ENCODE measurements around the gene TCF7L2.

TCF7L2 gene

DNA sequence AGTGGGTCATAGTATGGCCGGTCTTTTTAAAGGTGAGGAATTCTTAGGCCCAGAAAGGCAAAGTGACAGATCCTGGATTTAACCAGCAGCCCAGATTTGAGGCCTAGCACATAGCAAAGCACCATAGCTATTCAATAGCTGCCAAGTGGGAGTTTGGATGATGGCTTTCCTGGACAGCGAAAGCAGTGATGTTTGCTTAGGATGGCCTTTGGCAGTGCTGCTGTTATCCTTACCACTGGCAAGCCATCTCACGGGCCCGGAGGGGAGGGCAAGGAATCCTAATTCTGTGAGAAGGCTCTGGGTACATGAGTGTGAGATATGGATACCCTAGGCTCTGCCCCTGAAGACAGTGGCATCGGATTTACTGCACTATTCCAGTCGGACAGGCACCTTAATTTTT lies 50.4 kb downstream of the TCF7L2 start:
- DNase-seq (ENCODE audit: low read depth), result no peak

- DNase-seq (ENCODE audit: low read depth), result no peak
Measured at GRCh38 chr10:113000876-113001598, 51.0 kb downstream of the TCF7L2 start.

DNA sequence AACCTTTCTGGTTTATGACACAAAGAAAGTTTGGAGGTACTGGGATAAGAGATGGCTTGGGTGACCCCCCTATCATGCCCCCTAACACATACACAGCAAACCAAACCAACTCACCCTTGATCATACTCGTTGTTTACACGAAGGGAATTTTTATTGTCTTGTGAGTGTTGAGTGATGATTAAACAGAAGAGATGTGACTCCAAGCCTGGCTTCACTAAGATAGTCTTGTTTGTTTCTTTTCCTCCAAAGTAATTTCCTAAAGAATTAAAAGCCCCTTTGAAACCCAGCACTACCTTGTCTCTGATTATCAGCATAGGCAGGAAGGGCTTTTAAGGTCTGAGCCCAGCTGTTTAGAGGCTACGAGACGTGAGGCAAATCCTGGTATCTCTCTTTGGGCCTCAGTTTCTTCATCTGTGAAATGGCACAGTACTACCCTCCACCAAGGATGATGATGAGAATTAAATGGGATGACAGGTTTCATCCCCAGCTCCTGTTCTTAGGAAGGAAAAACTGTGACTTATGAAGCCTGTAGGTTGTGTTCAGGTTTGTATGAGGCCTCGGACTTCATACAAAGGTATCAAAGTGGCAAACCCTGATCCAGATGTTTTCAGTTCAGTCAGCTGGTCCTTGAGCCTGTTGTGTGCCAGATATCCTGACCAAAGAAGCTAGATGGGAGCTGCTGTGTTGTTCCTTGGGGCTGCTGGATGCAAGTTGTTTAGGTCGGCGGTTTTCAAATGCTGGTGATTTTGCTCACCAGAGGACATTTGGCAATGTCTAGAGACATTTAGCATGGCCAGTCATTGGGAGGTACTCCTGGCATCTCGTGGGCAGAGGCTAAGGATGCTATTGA lies 51.8 kb downstream of the TCF7L2 start:
- DNase-seq (ENCODE audit: low read depth), result no peak

DNA sequence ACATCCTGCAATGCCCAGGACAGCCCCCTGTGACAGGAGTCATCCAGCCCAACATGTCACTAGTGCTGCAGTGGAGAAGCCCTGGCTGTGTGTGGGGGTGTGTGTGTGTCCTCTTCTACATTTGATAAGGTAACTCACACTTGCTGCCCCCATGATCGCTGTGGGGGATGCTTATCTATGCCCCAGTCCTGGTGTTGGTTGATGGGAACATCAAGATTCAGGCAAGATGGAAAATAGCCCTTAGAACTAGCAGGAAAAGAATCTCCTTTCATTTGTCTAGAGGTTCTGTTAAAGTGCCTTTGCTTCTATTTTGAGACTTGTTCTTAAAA lies 52.4 kb downstream of the TCF7L2 start:
- no peak for DNase-seq (ENCODE audit: low read depth)

GRCh38 chr10:113003052-113003451 lies 53.0 kb downstream of the TCF7L2 start:
- DNase-seq (ENCODE audit: low read depth), result no peak

GRCh38 chr10:113004069-113004618 lies 54.1 kb downstream of the TCF7L2 start:
- DNase-seq (ENCODE audit: low read depth), result no peak

- DNase-seq (ENCODE audit: low read depth), result no peak
Measured at GRCh38 chr10:113005380-113005779, 55.3 kb downstream of the TCF7L2 start.

GRCh38 chr10:113006656-113007342 lies 56.8 kb downstream of the TCF7L2 start:
- DNase-seq (ENCODE audit: low read depth), result no peak

DNA sequence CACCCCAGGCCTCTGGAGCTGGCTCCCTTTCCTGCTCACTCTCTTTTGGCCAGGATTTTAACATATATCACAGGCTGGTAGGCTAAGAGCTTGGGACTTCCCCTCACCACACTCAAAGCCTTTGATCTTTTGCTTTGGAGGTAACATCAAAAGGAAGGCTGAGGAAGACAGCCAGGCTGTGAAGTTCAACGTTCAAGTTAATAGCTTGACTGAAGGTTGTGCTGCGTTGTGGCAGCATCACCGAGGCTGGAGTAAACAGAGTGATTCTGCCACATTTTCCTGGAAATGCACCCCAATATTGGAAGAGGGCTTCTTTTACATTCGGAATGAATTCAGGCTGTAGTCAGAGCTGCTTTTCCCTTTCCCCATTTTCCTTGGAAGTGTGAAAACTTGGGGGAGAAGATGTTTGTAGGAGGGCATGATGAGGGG lies 57.3 kb downstream of the TCF7L2 start:
- no peak for DNase-seq (ENCODE audit: low read depth)

DNA sequence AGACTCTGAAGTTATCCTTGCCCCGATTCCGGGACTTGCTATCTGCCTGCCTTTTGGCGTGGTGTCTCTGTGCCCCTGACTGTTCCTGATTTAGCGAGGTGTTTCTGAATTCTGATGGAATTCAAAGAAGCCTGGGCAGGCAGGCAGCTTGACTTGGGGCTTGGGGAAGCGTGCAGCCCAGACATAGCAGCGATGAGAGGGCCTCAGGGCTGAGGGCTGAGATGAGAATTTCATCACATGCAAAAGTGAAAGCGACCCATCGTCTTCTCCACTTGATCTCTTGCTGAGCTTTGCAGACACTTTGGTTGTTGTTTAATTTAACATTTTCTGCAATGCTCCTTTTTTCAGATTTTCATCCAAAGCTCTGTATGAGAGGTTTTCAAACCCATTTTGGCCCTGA lies 57.8 kb downstream of the TCF7L2 start:
- DNase-seq (ENCODE audit: low read depth), result no peak

GRCh38 chr10:113011592-113012374 lies 61.7 kb downstream of the TCF7L2 start:
- DNase-seq (ENCODE audit: low read depth), result no peak

DNA sequence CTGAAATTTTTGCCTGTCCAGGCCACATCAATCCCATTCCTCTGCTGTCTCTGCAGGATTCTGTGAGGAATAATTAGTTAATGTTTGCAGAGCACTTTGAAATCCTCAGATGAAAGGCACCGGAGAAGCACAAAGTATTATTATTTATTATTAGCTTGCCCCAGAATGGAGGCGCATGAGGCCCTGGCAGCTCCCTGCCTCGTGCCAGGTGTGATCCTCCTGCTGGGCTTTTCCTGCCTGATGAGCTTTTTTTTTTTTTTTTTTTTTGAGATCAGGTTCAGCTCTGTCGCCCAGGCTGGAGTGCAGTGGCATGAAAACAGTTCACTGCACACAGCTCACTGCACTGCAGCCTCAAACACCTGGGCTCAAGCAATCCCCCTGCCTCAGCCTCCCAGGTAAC lies 65.2 kb downstream of the TCF7L2 start:
- DNase-seq (ENCODE audit: low read depth), result no peak

DNA sequence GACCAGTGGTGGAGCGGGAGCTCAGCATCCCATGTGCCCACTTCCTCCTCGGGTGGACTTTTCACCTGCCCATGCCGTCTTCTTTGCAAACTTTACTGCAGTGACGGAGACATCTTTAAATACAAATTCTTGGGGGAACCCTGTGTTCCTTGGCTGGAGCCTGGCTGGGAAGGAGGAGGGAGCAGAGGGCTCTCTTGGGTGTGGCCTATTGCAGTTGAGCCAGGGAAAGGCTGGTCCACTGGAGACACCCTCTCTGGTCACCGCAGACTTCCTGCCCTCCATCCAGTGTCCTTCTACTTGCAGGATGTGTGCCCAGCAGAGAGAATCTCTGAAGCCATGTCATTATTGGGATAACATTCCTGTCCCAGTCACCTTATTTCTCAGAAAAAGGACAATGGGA lies 67.3 kb downstream of the TCF7L2 start:
- DNase-seq (ENCODE audit: low read depth), result no peak

- no peak for DNase-seq (ENCODE audit: low read depth)
Measured at GRCh38 chr10:113018034-113018433, 68.0 kb downstream of the TCF7L2 start.

- DNase-seq (ENCODE audit: low read depth), result no peak
Measured at GRCh38 chr10:113019096-113019495, 69.0 kb downstream of the TCF7L2 start.

GRCh38 chr10:113019692-113020474 lies 69.8 kb downstream of the TCF7L2 start:
- no peak for DNase-seq (ENCODE audit: low read depth)

DNA sequence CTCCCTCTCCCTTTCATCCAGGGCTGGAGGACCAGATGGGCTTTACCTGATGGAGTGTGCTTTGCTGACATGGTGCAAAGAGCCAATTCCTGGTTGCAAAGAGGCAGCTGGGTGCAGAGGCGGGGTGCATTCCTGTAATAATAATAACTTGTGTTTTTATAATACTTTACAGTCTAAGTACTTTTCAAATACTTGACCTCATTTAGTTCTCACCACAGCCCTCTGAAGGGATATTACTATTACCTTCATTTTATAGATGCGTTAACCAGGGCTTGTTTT lies 70.4 kb downstream of the TCF7L2 start:
- DNase-seq (ENCODE audit: low read depth), result no peak

DNA sequence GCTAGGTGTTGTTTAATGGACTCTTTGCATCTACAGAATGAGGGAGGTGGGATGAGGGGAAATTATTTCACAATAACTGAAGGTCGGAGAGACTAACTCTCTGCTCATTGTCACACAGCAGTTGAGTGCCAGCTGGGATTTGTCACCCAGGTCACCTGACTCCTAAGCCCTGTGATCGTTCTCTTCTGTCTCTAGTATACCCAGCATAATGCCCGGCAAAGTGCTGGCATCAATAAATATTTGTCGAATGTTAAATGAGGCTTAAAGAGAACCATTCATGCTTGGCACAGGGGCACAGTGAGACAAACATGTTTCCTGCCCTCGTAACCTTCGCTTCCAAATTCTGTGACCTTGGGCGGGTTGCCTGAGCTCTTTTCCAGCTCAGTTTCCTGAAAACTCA lies 70.8 kb downstream of the TCF7L2 start:
- no peak for DNase-seq (ENCODE audit: low read depth)

- no peak for DNase-seq (ENCODE audit: low read depth)
Measured at GRCh38 chr10:113021268-113022040, 71.4 kb downstream of the TCF7L2 start.

- no peak for DNase-seq (ENCODE audit: low read depth)
Measured at GRCh38 chr10:113022265-113022664, 72.2 kb downstream of the TCF7L2 start.

DNA sequence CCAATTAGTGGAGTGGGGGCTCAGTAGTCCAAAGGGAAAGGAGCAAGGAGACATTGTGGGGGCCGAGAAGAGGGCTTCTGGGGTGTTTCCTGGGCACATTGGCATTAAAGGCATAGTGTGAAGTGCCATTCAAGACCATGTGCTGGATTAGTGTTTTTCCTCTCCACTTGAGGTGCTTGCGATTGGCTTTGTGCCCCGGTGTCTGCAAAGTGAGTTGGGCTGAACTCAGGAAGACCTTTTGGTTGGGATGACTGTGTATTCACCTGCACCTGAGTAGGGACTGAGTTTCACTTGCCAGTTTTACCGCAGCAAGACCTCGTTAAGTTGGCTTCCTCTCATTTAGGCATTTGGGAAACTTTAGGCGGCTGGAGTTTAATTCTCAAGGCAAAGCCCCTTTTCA lies 73.0 kb downstream of the TCF7L2 start:
- DNase-seq (ENCODE audit: low read depth), result no peak

Measured in activated T-cell treated with anti-CD3 and anti-CD28 coated beads for 48 hours (primary cell).